HG03103 (cell line): Measurements from ENCODE around the gene RTRAF.

ENCODE experiments used
- ATAC-seq: cut with Tn5 transposase; IDR thresholded peaks from one replicate; pipeline ENCODE4 v1.9.1; 2021; ENCODE audit warnings: low read depth; ENCODE audit not compliant: unreplicated experiment

RTRAF gene

GRCh38 chr14:51993285-51993920, 4.1 kb downstream of the RTRAF start:
- no peak for ATAC-seq

GRCh38 chr14:51996148-51996746, 6.9 kb downstream of the RTRAF start:
- ATAC-seq: no peak

- ATAC-seq: no peak
Observed at GRCh38 chr14:51998348-51998747, 9.0 kb downstream of the RTRAF start.

GRCh38 chr14:51999084-51999483, 9.7 kb downstream of the RTRAF start:
- ATAC-seq: no peak

- ATAC-seq: no peak
Observed at GRCh38 chr14:52000019-52000582, 10.8 kb downstream of the RTRAF start.

GRCh38 chr14:52000696-52001095, 11.3 kb downstream of the RTRAF start:
- no peak for ATAC-seq

- no peak for ATAC-seq
Observed at GRCh38 chr14:52002542-52002941, 13.2 kb downstream of the RTRAF start.

- no peak for ATAC-seq
Observed at GRCh38 chr14:52003324-52003723, 14.0 kb downstream of the RTRAF start.

- no peak for ATAC-seq
Observed at GRCh38 chr14:52005625-52006024, 16.3 kb downstream of the RTRAF start.

- ATAC-seq: no peak
Observed at GRCh38 chr14:52006361-52006760, 17.0 kb downstream of the RTRAF start.

GRCh38 chr14:52007211-52007610, 17.9 kb downstream of the RTRAF start:
- no peak for ATAC-seq

- no peak for ATAC-seq
Observed at GRCh38 chr14:52007637-52008036, 18.3 kb downstream of the RTRAF start.

GRCh38 chr14:52008136-52008535, 18.8 kb downstream of the RTRAF start:
- no peak for ATAC-seq

GRCh38 chr14:52010173-52010693, 20.9 kb downstream of the RTRAF start:
- ATAC-seq: no peak

- ATAC-seq: no peak
Observed at GRCh38 chr14:52011523-52011922, 22.2 kb downstream of the RTRAF start.

GRCh38 chr14:52012635-52013034, 23.3 kb downstream of the RTRAF start:
- ATAC-seq: no peak

GRCh38 chr14:52013984-52014600, 24.7 kb downstream of the RTRAF start:
- ATAC-seq: no peak

GRCh38 chr14:52014601-52015267, 25.4 kb downstream of the RTRAF start:
- ATAC-seq: no peak

GRCh38 chr14:52015411-52016030, 26.2 kb downstream of the RTRAF start:
- no peak for ATAC-seq

- ATAC-seq: no peak
Observed at GRCh38 chr14:52018252-52018651, 28.9 kb downstream of the RTRAF start.

GRCh38 chr14:52018970-52019369, 29.6 kb downstream of the RTRAF start:
- no peak for ATAC-seq
